Fibroblast of skin of right quadriceps (primary cell): Measurements from ENCODE around the gene KCTD18.

ENCODE experiments used
- DNase-seq: peaks from one replicate; pipeline ENCODE4 v3.0.0-alpha.2; 2013

Gene KCTD18

GRCh38 chr2:200484934-200485333 is 24.9 kb downstream of the KCTD18 start:
- no peak for DNase-seq

- no peak for DNase-seq
These were observed 26.1 kb downstream of the KCTD18 start for GRCh38 chr2:200483729-200484198.

- DNase-seq = no peak
These were observed 27.7 kb downstream of the KCTD18 start for GRCh38 chr2:200482194-200482593.

GRCh38 chr2:200479692-200480265 is 30.1 kb downstream of the KCTD18 start:
- DNase-seq = peak; percentile 83

- no peak for DNase-seq
These were observed 32.2 kb downstream of the KCTD18 start for GRCh38 chr2:200477667-200478131.

- no peak for DNase-seq
These were observed 33.0 kb downstream of the KCTD18 start for GRCh38 chr2:200476836-200477235.

GRCh38 chr2:200475795-200476194 is 34.1 kb downstream of the KCTD18 start:
- DNase-seq = no peak

GRCh38 chr2:200472853-200473464 is 36.9 kb downstream of the KCTD18 start:
- DNase-seq = no peak

GRCh38 chr2:200471928-200472645 is 37.8 kb downstream of the KCTD18 start:
- DNase-seq = no peak

- peak; percentile 31 for DNase-seq
These were observed 38.5 kb downstream of the KCTD18 start for GRCh38 chr2:200471324-200471848.

- no peak for DNase-seq
These were observed 39.6 kb downstream of the KCTD18 start for GRCh38 chr2:200470230-200470629.

- DNase-seq = no peak
These were observed 40.1 kb downstream of the KCTD18 start for GRCh38 chr2:200469708-200470211.

- no peak for DNase-seq
These were observed 41.8 kb downstream of the KCTD18 start for GRCh38 chr2:200467806-200468681.

- DNase-seq = no peak
These were observed 43.1 kb downstream of the KCTD18 start for GRCh38 chr2:200466425-200467418.

- DNase-seq = no peak
These were observed 46.4 kb downstream of the KCTD18 start for GRCh38 chr2:200463452-200463851.

- no peak for DNase-seq
These were observed 47.8 kb downstream of the KCTD18 start for GRCh38 chr2:200461846-200462710.

- no peak for DNase-seq
These were observed 50.8 kb downstream of the KCTD18 start for GRCh38 chr2:200459101-200459500.

GRCh38 chr2:200456567-200456966 is 53.3 kb downstream of the KCTD18 start:
- DNase-seq = no peak

- DNase-seq = no peak
These were observed 53.9 kb downstream of the KCTD18 start for GRCh38 chr2:200455958-200456421.
